ENCODE data around the gene LDLRAD4. TPM values are rescaled to one million over a fixed set of nuclear protein-coding genes. Genes with fewer than 3 reads are reported as not detected.

The LDLRAD4 gene
- total and polyA plus RNA-seq, 9 of the 15 experiments (the other 6 are each of a cell fraction or from before 2014, with no cell fraction given), result 0.01 TPM; not detected in 8

- Histone ChIP-seq H3K27me3 (ENCODE audit: control insufficient read depth in 2 of 2, insufficient read depth in 2 of 2, low read length in 2 of 2) (peaks cover 11 to 28% of the 10 kb centered on the region in 2 experiments; a peak in 4 of 5 replicates), H3K4me1 (replicated peaks in 1 of 2; ENCODE audit: control insufficient read depth in 2 of 2, insufficient read depth in 2 of 2, low read length in 2 of 2) (no peaks in the 10 kb centered on the region), H4K20me1 (replicated peaks; ENCODE audit: control insufficient read depth, insufficient read depth, low read length) (no peaks in the 10 kb centered on the region), H3K4me3 (no peak overlapping the region), H3K27ac (ENCODE audit: extremely low read depth, low read depth, low read length) (no peak overlapping the region), H3K9ac (ENCODE audit: insufficient read depth in 1 of 2, low read depth in 2 of 2, low read length in 2 of 2) (no peak overlapping the region), H3K9me1 (ENCODE audit: control insufficient read depth, insufficient read depth, low read length) (no peaks in the 10 kb centered on the region), H3K9me3 (replicated peaks; ENCODE audit: control insufficient read depth, insufficient read depth, low read depth, low read length) (no peaks in the 10 kb centered on the region), H3K79me2 (ENCODE audit: control insufficient read depth, insufficient read depth, low read length) (no peaks in the 10 kb centered on the region), H3K36me3 (ENCODE audit: control insufficient read depth, insufficient read depth, low read length) (no peaks in the 10 kb centered on the region), H2AFZ (ENCODE audit: low read depth, low read length) (no peak overlapping the region), H3K4me2 (ENCODE audit: insufficient read depth, low read length) (no peak overlapping the region)
- 0% methylated on average over 9 of the region's 9 CpGs for WGBS (ENCODE audit: insufficient coverage, low coverage, missing lambda C conversion rate)
- ChIA-PET CTCF (ENCODE audit: low intra/inter-chr PET ratio) (no interaction called here), POLR2A (no interaction called here)
- BruUV-seq (replicated peaks), result no TSS peak
- FAIRE-seq, result no peak
- ATAC-seq, result no peak
- in situ Hi-C loops (cut with MboI) (no loop called here), intact Hi-C loops (cut with micrococcal nuclease) (no loop called here)
- DNase-seq (ENCODE audit: extremely low read depth in 1 of 4, low spot score in 3 of 4), result no peak
- no peak for TF ChIP-seq PBX2 (CRISPR knock-in tag; IDR thresholded peaks at IDR 0.05; ENCODE audit: low read depth)
- TF ChIP-seq PBX2 (tag; conservative IDR thresholded peaks at IDR 0.05; ENCODE audit: low read depth), result no peak
- no peak for TF ChIP-seq BRD9 (IDR thresholded peaks at IDR 0.05; ENCODE audit: low read depth, partially characterized antibody)
- TF ChIP-seq SMARCA4 (IDR thresholded peaks at IDR 0.05), result no peak
- no peak for TF ChIP-seq ZNF311 (CRISPR knock-in tag; IDR thresholded peaks at IDR 0.05)
- TF ChIP-seq ETV1 (tag; conservative IDR thresholded peaks at IDR 0.05; ENCODE audit: low read depth), result no peak
- no peak for TF ChIP-seq BRF2 (IDR thresholded peaks at IDR 0.05; ENCODE audit: borderline replicate concordance, insufficient read depth, insufficient read length)
- TF ChIP-seq HMGXB4 (CRISPR knock-in tag; IDR thresholded peaks at IDR 0.05), result no peak
- TF ChIP-seq CREB5 (CRISPR knock-in tag; IDR thresholded peaks at IDR 0.05), result no peak
- no peak for TF ChIP-seq NRF1 (conservative IDR thresholded peaks at IDR 0.05 in 1 of 2, IDR thresholded peaks at IDR 0.05 in 1 of 2)
- TF ChIP-seq ZNF445 (CRISPR knock-in tag; IDR thresholded peaks at IDR 0.05; ENCODE audit: low read depth), result no peak
- no peak for TF ChIP-seq BRD4 (IDR thresholded peaks at IDR 0.05)
- TF ChIP-seq ILF3 (IDR thresholded peaks at IDR 0.05; ENCODE audit: borderline replicate concordance), result no peak
- TF ChIP-seq SMARCE1 (IDR thresholded peaks at IDR 0.05), result no peak
- TF ChIP-seq ZNF175 (CRISPR knock-in tag; IDR thresholded peaks at IDR 0.05; ENCODE audit: low read depth), result no peak
- no peak for TF ChIP-seq ZNF408 (CRISPR knock-in tag; IDR thresholded peaks at IDR 0.05; ENCODE audit: low read depth)
- TF ChIP-seq TOE1 (IDR thresholded peaks at IDR 0.05; ENCODE audit: borderline replicate concordance), result no peak
- TF ChIP-seq TOE1 (CRISPR knock-in tag; IDR thresholded peaks at IDR 0.05; ENCODE audit: borderline replicate concordance, low read depth), result no peak
Measured at GRCh38 chr18:13486686-13487085, 268.1 kb downstream of the LDLRAD4 start.

Measured in K562 (cell line).